OCI-M1 (cell line): Measurements from ENCODE around the gene ITGA2.
A peak's percentile ranks its signal among the peaks of the same experiment; 100 is the strongest.

Source experiments
- DNase-seq: peaks from one replicate; lab custom pipeline; 2025; lab: John Stamatoyannopoulos, UW

ITGA2 gene

GRCh38 chr5:53017794-53018391 is 28.7 kb downstream of the ITGA2 start:
- DNase-seq = no peak

- DNase-seq = peak; percentile 18
Measured at GRCh38 chr5:53019320-53019719, 30.2 kb downstream of the ITGA2 start.

GRCh38 chr5:53022930-53023511 is 33.9 kb downstream of the ITGA2 start:
- no peak for DNase-seq

GRCh38 chr5:53023969-53024368 is 34.8 kb downstream of the ITGA2 start:
- DNase-seq = peak; percentile 8

GRCh38 chr5:53024535-53024934 is 35.4 kb downstream of the ITGA2 start:
- no peak for DNase-seq

- no peak for DNase-seq
Measured at GRCh38 chr5:53025487-53025886, 36.3 kb downstream of the ITGA2 start.

GRCh38 chr5:53027913-53028312 is 38.8 kb downstream of the ITGA2 start:
- DNase-seq = no peak

GRCh38 chr5:53029608-53030007 is 40.5 kb downstream of the ITGA2 start:
- no peak for DNase-seq

GRCh38 chr5:53030893-53031292 is 41.7 kb downstream of the ITGA2 start:
- no peak for DNase-seq

GRCh38 chr5:53031695-53032096 is 42.5 kb downstream of the ITGA2 start:
- DNase-seq = no peak

GRCh38 chr5:53032188-53032587 is 43.0 kb downstream of the ITGA2 start:
- no peak for DNase-seq

GRCh38 chr5:53034832-53035231 is 45.7 kb downstream of the ITGA2 start:
- no peak for DNase-seq

GRCh38 chr5:53035868-53036381 is 46.8 kb downstream of the ITGA2 start:
- peak; percentile 61 for DNase-seq

- DNase-seq = no peak
Measured at GRCh38 chr5:53037141-53037859, 48.1 kb downstream of the ITGA2 start.

GRCh38 chr5:53038196-53038847 is 49.2 kb downstream of the ITGA2 start:
- DNase-seq = no peak

- DNase-seq = no peak
Measured at GRCh38 chr5:53039855-53040254, 50.7 kb downstream of the ITGA2 start.

GRCh38 chr5:53041071-53041692 is 52.0 kb downstream of the ITGA2 start:
- peak; percentile 62 for DNase-seq

GRCh38 chr5:53041740-53042139 is 52.6 kb downstream of the ITGA2 start:
- peak; percentile 35 for DNase-seq

GRCh38 chr5:53045263-53045662 is 56.1 kb downstream of the ITGA2 start:
- no peak for DNase-seq

- DNase-seq = no peak
Measured at GRCh38 chr5:53048248-53048647, 59.1 kb downstream of the ITGA2 start.

GRCh38 chr5:53052499-53052898 is 63.3 kb downstream of the ITGA2 start:
- DNase-seq = no peak

- DNase-seq = no peak
Measured at GRCh38 chr5:53053364-53053763, 64.2 kb downstream of the ITGA2 start.
